Hindlimb muscle (tissue), 1 donor: ENCODE measurements around the gene MLEC. TPM values are rescaled to one million over a fixed set of nuclear protein-coding genes. Genes with fewer than 3 reads are reported as not detected.

Experiments
- DNase-seq: peaks from one replicate; pipeline ENCODE4 v3.0.0-alpha.2; 2013
- polyA plus RNA-seq: library from polyadenylated mRNA; unstranded; fragments of 120-200 nt; gene quantifications from one replicate; pipeline ENCODE4 v1.2.1, GENCODE V29; 2013; ENCODE audit not compliant: insufficient read length

The MLEC gene
- polyA plus RNA-seq: 66.0 TPM

DNA sequence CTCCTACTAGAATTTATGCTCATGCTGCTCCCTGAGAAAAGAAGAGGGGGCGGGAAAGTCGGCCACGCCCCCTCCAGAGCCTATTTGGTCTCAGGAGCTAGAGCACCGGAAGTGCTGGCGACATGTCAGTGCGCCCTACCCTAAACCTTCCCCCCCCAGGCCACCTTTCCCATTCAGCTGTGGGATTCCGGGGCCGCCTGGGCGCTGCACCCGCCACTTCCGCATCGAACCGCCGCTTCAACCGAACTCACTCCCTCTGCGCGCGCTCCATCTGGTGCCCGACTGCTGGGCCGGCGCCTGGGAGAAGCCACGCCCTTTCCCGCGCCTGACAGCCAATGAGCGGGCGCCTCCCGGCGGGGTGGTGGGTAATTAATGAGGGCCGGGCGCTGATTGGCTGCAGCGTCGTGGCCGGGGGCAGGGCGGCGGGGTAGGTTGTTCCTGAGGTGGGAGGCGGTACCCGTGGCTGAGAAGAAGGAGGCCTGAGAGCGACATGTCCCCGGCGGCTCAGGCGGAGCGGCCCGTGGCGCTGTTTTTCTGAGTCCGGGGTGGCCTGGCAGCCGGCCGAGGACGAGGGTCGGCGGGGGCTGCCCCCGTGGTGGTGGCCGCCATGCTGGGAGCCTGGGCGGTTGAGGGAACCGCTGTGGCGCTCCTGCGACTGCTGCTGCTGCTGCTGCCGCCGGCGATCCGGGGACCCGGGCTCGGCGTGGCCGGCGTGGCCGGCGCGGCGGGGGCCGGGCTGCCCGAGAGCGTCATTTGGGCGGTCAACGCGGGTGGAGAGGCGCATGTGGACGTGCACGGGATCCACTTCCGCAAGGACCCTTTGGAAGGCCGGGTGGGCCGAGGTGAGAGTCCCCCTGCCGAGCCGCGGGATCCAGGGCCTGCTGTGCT lies at the start of gene MLEC:
TSS of gene MLEC (plus strand) at position 460 of the 888 bp plus-strand sequence. CDS start at position 608, 148 bp downstream.
- DNase-seq: peak; percentile 98

- DNase-seq: no peak
Measured at GRCh38 chr12:120639771-120640721, 46.9 kb upstream of the MLEC start, which contains the start of gene CABP1. TSS of gene CABP1 (plus strand) at chr12:120640626. CDS start at chr12:120640686, 60 bp downstream.

DNA sequence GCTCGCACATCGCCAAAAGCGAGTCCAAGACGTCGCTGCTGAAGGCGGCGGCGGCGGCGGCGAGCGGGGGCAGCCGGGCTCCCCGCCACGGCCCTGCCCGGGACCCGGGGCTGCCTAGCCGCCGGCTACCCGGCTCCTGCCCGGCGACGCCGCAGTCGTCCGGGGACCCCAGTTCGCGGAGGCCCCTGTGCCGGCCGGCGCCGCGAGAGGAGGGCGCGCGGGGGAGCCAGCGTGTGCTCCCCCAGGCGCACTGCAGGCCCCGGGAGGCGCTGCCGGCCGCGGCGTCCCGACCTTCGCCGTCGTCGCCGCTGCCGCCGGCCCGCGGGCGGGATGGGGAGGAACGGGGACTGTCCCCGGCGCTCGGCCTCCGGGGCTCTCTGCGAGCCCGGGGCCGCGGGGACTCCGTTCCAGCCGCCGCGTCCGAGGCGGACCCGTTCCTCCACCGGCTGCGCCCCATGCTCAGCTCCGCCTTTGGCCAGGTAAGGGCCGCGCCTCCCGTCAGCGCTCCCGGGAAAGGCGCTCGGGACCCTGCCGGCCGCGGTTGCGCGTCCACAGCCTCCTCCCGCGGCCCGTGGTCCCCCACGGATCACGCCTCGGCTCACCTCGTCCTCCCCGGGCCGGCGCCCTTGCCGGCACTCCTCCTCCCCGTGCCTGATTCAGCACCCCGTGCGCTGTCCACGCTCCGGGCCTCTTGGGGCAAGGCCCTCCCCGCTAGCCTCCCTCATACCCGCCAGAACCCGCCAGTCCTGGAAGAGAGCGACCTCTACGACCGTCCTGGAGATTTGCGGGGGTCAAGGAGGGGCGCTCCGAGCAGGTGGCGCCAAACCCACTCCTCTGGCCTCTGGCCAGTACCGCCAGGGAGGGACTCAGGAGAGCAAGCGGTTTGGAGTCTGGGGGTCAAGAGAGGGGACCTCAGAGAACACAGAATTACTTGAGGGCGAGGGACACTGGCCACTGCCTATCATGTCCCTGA lies 45.8 kb upstream of the MLEC start:
- peak; percentile 57 for DNase-seq

- DNase-seq: no peak
Measured at GRCh38 chr12:120642121-120642520, 44.8 kb upstream of the MLEC start.

DNA sequence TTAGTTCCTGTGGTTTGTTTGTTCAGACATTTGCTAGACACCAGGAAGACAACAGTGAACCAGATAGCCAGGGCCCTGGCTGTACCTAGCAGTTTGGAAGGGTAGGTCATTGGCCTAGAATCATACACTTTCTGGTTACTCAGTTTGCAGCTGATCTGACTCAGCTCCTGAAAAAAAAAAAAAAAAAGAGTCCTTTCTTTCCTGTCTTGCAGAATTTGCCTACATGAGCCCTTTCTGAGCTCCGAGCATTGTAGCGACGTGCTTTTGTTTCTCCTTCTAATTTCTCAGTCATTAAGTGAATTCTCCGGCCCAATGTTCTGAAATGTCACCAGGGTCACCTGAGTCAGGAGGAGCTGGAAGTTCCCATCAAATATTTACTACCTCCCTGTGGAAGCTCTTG lies 44.1 kb upstream of the MLEC start:
- no peak for DNase-seq

DNA sequence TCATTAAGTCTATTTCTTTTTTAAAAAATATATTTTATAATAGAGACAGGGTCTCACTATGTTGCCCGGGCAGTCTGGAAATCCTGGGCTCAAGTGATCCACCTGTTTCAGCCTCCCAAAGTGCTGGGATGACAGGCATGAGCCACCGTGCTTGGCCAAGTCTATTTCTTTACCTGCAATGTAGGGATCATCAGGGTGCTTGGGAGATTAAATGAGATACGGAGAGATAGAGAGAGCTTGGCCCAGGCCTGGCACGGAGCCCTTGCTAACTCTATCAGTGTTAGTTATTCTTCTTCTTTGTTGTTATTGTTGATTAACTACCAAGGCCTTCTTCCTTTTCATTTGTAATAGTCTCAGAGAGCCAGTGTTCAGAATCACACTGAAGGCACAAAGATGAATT lies 43.4 kb upstream of the MLEC start:
- no peak for DNase-seq

DNA sequence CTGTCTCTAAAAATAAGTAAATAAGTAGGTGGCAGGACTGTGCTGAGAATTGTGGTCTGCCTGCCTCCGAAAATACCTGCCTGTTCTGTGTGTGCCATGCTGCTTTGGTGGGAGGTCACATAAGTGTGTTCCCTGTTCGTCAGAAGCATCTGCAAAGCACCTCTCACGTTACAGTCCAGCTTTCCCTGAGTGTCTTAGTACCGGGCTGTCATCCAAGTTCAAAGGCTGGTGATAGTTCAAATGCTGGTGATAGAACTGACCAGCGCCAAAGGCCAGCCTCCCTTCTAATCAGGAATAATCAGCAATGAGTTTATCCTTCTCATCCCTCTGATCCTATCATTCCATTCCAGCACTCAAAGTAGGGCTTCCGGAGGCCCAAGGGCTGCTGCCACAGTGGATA lies 40.9 kb upstream of the MLEC start:
- no peak for DNase-seq

DNA sequence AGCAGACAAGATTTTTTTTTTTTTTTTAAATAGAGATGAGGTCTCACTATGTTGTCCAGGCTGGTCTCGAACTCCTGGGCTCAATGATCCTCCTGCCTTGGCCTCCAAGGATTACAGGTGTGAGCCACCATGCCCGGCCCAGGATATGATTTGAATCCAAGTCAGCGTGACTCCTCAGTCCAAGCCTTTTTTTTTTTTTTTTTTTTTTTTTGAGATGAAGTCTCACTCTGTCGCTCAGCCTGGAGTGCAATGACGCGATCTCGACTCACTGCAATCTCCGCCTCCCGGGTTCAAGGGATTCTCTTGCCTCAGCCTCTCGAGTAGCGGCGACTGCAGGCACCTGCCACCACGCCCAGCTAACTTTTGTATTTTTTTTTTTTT lies 39.6 kb upstream of the MLEC start:
- DNase-seq: no peak

GRCh38 chr12:120649442-120650232 lies 37.3 kb upstream of the MLEC start:
- DNase-seq: peak; percentile 23

- DNase-seq: no peak
Measured at GRCh38 chr12:120650233-120650690, 36.7 kb upstream of the MLEC start.

DNA sequence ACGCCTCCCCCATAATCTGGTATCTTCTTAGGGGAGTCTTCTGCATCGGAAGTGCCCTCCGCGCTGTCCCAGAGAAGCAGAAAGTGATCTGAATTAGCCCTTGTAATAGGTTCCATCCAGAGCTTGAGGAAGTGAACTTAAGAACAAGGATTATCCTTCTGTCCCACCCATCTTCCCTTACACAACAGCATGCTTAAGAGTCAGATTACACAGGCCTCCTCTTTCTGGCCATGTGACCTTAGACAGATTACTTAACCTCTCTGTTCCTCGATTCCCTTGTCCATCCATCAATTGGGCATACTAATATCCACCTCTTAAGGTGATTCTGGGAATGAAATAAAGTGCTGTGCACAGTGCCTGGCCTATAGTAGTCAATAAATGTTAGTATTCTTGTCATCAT lies 35.1 kb upstream of the MLEC start:
- DNase-seq: no peak

- no peak for DNase-seq
Measured at GRCh38 chr12:120652656-120653435, 34.1 kb upstream of the MLEC start.

DNA sequence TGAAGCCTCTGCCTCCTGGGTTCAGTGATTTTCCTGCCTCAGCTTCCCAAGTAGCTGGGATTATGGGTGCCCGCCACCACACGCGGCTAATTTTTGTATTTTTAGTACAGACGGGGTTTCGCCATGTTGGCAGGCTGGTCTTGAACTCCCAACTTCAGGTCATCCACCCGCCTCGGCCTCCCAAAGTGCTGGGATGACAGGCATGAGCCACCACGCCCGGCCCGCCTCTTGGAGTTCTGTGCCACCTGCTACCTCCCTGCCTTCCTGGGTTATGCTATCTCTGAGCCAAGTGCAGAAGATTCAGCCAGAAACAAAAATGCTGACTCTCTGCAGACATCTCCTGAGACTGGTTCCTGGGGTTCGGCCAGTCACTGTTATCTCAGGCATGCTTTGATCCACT lies 33.3 kb upstream of the MLEC start:
- no peak for DNase-seq

DNA sequence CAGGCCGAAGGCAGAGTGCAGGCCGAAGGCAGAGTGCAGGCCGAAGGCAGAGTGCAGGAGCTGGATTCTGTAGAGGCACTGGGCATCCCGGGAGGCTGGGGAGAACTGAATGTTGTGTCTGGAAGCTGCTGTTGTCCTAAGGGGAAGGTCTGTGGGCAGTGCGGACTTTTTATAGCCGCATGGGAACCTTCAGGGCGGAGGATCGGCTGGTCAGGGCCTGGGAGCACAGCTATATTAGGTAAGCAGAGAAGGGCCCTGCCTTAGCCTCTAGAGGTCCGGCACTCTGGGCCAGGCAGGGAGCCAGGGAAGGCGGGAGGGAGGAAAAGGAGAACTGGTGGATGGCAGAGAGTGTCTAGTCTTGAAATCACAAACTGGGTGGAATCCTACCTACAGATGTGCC lies 32.3 kb upstream of the MLEC start:
- DNase-seq: no peak

GRCh38 chr12:120656008-120656407 lies 30.9 kb upstream of the MLEC start:
- no peak for DNase-seq

DNA sequence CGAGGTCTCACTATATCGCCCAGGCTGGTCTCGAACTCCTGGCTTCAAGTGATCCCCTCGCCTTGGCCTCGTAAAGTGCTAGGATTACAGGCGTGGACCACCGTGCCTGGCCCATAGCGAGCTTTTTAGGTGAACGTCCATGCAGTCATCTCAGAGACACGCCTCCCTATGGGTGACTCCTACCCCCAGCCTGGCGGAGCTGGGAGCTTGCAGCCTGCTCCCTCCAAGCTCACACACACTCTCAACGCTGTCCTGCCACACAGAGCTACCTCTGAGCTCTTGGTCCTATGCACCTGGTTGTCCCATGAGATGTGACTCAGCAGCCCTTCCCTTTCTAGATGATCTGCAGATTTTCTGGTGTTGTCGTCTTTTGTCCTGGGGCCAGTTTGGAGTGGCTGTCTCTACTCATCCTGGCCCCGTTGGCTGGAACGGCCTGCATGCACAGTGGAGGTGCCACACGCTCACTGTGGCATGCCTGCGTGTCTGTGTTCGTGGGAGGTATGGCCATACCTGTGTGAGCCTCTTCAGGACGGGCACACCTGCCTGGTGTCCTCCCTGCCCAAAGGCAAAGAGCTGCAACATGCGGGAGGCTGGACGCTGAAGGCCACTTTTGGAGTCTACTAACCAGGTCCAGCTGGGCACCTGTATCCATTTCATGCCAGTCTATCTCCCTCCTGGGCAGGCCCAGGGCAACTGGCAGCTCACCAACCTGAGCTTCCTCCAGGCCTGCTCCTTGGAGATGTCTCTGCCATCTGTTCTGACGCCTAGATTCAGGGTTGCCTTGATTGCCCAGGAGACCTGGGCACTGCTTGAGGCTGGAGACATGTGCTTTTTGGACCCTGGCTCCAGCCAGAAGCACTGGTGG lies 28.4 kb upstream of the MLEC start:
- DNase-seq: no peak

- no peak for DNase-seq
Measured at GRCh38 chr12:120659151-120659525, 27.8 kb upstream of the MLEC start.

DNA sequence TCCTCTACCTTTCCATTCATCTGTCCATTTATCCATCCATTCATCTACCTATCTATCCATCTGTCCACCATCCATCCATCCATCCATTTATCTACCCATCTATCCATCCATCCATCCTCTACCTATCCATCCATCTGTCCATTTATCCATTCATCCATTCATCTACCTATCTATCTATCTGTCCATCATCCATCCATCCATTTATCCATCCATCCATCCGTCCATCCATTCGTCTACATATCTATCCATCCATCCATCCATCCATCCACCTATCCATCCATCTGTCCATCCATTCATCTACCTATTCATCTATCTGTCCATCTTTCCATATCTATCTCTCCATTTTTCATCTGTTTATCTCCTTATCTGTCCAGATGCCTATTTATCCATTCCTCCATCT lies 25.5 kb upstream of the MLEC start:
- DNase-seq: no peak

- no peak for DNase-seq
Measured at GRCh38 chr12:120662879-120663278, 24.1 kb upstream of the MLEC start.
